GM18519 (cell line): Measurements from ENCODE around the gene CLK2.
"Not testable (repeated sequence)": the region's sequence is repeated elsewhere in the genome, so short reads cannot be mapped to it uniquely, and the experiment has no call there.

Experiments used
- ATAC-seq: cut with Tn5 transposase; IDR thresholded peaks from one replicate; pipeline ENCODE4 v1.9.1; 2021; ENCODE audit warnings: mild to moderate bottlenecking, moderate library complexity; ENCODE audit not compliant: unreplicated experiment, low FRiP score

CLK2 gene

DNA sequence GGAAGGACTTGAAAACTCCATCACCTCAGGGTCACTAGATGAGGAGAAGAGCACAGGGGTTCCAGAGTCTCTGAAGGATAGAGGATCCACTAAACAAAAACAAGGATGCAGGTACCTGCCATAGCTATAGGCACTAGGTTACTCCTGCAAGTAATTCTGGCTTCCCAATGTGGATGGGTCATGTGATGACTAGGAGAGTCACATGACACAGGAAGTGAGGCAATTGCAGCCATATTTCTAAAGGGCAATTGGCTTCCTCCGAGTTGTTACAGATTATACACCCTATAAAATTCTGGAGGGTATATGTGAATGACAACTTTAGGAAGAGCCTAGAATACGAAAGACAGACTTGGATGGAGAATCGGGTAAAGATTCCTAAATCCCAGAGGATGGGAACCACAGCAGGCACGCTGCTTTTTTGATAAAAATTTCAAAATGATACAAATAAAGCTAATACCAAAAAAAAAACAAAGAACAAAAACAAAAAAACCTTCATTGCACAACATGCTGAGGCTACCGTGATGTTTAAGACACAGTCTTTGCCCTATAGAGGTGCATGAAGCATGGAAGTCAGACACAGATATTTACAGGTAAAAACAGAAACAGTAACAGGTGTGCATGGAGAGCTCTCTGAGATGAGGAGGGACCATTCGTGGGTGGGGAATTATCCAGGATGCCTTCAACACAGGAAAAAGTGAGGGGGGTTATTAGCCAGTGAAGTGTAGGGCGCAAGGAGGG is 54.3 kb downstream of the CLK2 start:
- no peak for ATAC-seq

DNA sequence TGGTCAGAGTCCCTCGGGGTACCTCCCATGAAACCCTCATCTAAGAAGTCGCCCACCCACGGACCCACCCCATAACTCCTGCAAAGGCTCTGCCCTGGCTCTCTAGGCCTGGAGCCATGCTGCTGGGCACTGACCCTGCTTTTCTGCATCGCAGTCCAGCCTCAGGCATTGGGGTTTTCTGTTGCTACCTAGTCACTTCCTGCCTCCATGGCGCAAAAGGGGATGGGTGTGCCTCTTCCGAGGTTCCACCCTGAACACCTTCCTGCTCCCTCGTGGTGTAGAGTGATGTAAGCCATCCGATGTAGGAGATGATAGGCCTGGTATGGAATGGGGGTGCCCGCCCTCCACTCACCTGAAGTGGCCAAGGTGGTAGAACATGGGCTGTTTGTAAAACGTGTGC is 58.6 kb downstream of the CLK2 start:
- ATAC-seq = not testable (repeated sequence)
